Tibial nerve (tissue), 4 donors: ENCODE measurements around the gene SLC25A18. TPM values are rescaled to one million over a fixed set of nuclear protein-coding genes. Genes with fewer than 3 reads are reported as not detected.

Experiments
- DNase-seq, 2 donors: peaks; one replicate each; pipeline ENCODE4 v3.0.0-alpha.2; 2019; ENCODE audit warnings: low spot score in 2 of 2
- H3K27ac ChIP-seq, 4 donors: fragments of 200-600 bp; sonication (generic) in 3 of 4; one replicate each; pipeline ENCODE4 v1.5.1; 2017 to 2019; ENCODE audit warnings: mild to moderate bottlenecking in 1 of 4
- H3K27me3 ChIP-seq, 2 donors: fragments of 200-600 bp; sonication (generic) in 1 of 2; one replicate each; pipeline versions ENCODE4 v1.5.1 to v1.6.0; 2017 to 2019
- H3K36me3 ChIP-seq, 3 donors: fragments of 200-600 bp; sonication (generic); one replicate each; pipeline ENCODE4 v1.5.1; 2018 to 2019
- H3K4me1 ChIP-seq, 4 donors: fragments of 200-600 bp; sonication (generic) in 3 of 4; one replicate each; pipeline ENCODE4 v1.5.1; 2017 to 2019
- H3K4me3 ChIP-seq, 4 donors: fragments of 200-600 bp; sonication (generic) in 3 of 4; one replicate each; pipeline ENCODE4 v1.5.1; 2017 to 2019; ENCODE audit warnings: mild to moderate bottlenecking in 1 of 4, moderate library complexity in 1 of 4
- H3K9me3 ChIP-seq, 4 donors: fragments of 200-600 bp; sonication (generic) in 3 of 4; one replicate each; pipeline ENCODE4 v1.5.1; 2017 to 2019
- EP300 ChIP-seq, 2 donors: sonication (generic); formaldehyde crosslinking; IDR thresholded peaks; one replicate each; pipeline ENCODE4 v1.6.1; 2017; ENCODE audit warnings: antibody characterized with exemption in 2 of 2, mild to moderate bottlenecking in 1 of 2
- POLR2A ChIP-seq, 2 donors: fragments of 450-650 bp; IDR thresholded peaks; one replicate each; pipeline ENCODE4 v1.6.1; 2017; ENCODE audit warnings: antibody characterized with exemption in 2 of 2, mild to moderate bottlenecking in 2 of 2, moderate library complexity in 2 of 2
- WGBS, 2 donors: methylation state at CpG; one replicate each; pipeline ENCODE4 v1.1.5; 2018; 5-methylcytosine and 5-hydroxymethylcytosine counted together
- total RNA-seq, 4 donors: library from RNA; depleted of rRNA; stranded (reverse); fragments of >200 nt; gene quantifications; one replicate each; pipeline ENCODE4 v1.1.0, GENCODE V29; 2016
- TF ChIP-seq, protein P1 (sequence below), 5 experiments: fragments of 200-600 bp in 3 of 5; fragments of 450-650 bp in 2 of 5; sonication (generic) in 3 of 5; IDR thresholded peaks; one replicate each; pipeline ENCODE4 v1.5.1; 2016 to 2019; ENCODE audit warnings: antibody characterized with exemption in 5 of 5, mild to moderate bottlenecking in 3 of 5, moderate library complexity in 2 of 5

The SLC25A18 gene
- total RNA-seq, 4 donors from 2014 or later = 2.2 to 5.9 (median 4.8) TPM

DNA sequence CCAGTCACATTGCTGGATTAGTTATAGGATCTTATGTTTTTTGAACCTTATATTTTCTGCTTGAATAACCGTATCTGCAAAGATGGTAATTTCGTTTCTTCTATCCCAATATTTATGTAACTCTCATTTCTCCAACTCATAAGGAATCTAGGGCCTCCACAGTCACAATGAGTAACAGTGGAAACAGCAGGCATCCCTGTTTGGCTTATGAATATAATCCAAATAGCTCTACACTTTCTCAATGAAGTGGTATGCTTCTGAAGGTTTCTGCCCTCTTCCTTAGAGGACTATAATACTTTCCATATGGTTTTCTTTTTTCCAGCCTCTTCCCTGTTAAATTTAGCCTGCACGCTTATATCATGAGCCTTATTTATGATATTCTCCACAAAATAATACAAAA lies 48.8 kb downstream of the SLC25A18 start:
- Histone ChIP-seq H3K4me1 (peaks cover 0 to 23% (median 0%) of the 10 kb centered on the region in 4 donors), H3K27me3 (no peaks in the 10 kb centered on the region), H3K9me3 (no peaks in the 10 kb centered on the region), H3K36me3 (peaks cover 0 to 79% (median 0%) of the 10 kb centered on the region in 3 donors), H3K27ac (no peak overlapping the region), H3K4me3 (no peak overlapping the region)
- no peak for DNase-seq
- 92 to 94% methylated on average over 3 of the region's 3 CpGs for WGBS, 2 donors
- TF ChIP-seq EP300 (IDR thresholded peaks at IDR 0.05) (no peak), POLR2A (IDR thresholded peaks at IDR 0.05) (no peak)
- TF ChIP-seq, protein P1, sequence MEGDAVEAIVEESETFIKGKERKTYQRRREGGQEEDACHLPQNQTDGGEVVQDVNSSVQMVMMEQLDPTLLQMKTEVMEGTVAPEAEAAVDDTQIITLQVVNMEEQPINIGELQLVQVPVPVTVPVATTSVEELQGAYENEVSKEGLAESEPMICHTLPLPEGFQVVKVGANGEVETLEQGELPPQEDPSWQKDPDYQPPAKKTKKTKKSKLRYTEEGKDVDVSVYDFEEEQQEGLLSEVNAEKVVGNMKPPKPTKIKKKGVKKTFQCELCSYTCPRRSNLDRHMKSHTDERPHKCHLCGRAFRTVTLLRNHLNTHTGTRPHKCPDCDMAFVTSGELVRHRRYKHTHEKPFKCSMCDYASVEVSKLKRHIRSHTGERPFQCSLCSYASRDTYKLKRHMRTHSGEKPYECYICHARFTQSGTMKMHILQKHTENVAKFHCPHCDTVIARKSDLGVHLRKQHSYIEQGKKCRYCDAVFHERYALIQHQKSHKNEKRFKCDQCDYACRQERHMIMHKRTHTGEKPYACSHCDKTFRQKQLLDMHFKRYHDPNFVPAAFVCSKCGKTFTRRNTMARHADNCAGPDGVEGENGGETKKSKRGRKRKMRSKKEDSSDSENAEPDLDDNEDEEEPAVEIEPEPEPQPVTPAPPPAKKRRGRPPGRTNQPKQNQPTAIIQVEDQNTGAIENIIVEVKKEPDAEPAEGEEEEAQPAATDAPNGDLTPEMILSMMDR (IDR thresholded peaks at IDR 0.05) = no peak

DNA sequence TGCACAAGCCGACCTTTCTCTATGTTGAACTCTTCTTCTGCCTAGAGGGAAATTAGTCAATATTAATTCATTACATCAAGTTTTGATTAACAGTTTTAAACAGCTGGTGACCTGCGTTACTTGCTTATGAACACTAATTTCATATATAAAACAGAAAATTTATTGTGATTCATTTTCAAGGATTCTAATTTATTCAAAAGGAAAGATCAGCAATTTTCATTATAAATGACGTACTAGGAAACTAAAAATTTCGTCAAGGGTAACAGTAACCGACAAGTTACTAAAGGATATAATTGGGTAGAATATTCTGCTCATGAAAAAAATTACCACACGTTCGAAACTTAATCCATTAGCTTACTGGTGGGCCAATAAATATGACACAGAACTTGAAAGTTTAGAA lies 50.0 kb downstream of the SLC25A18 start:
- Histone ChIP-seq H3K4me3 (no peak overlapping the region), H3K36me3 (peaks cover 0 to 80% (median 0%) of the 10 kb centered on the region in 3 donors), H3K27me3 (no peaks in the 10 kb centered on the region), H3K9me3 (no peaks in the 10 kb centered on the region), H3K4me1 (peaks cover 0 to 12% (median 0%) of the 10 kb centered on the region in 4 donors), H3K27ac (no peak overlapping the region)
- WGBS, 2 donors = 93 to 94% methylated on average over 7 of the region's 7 CpGs
- no peak for DNase-seq
- TF ChIP-seq, protein P1 (IDR thresholded peaks at IDR 0.05) = no peak
- TF ChIP-seq EP300 (IDR thresholded peaks at IDR 0.05) = no peak

DNA sequence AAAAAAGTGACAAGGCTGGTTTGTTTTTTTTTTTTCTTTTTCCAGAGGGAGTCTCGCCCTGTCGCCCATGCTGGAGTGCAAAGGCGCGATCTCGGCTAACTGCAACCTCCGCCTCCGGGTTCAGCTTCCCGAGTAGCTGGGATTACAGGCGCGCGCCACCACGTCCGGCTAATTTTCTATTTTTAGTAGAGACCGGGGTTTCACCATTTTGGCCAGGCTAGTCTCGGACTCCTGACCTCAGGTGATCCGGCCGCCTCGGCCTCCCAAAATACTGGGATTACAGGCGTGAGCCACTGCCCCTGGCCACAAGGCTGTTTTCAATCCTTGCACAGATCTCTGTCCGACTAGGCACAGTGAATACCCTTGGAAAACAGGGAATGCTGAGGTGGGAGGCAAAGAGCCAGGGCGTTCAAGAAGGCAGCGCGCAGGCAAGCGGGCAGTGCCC lies 64.7 kb downstream of the SLC25A18 start:
- WGBS, 2 donors = 18 to 20% methylated on average over 24 of the region's 24 CpGs
- Histone ChIP-seq H3K36me3 (peaks cover 0 to 27% (median 0%) of the 10 kb centered on the region in 3 donors), H3K4me1 (peaks cover 0 to 40% (median 17%) of the 10 kb centered on the region in 4 donors), H3K9me3 (no peaks in the 10 kb centered on the region), H3K4me3 (peak overlapping the region; percentile 92 to 100 (median 96)), H3K27ac (peak overlapping the region; percentile 86 to 97 (median 94)), H3K27me3 (no peaks in the 10 kb centered on the region)
- TF ChIP-seq, protein P1 (IDR thresholded peaks at IDR 0.05) = no peak
- TF ChIP-seq EP300 (IDR thresholded peaks at IDR 0.05) (no peak), POLR2A (IDR thresholded peaks at IDR 0.05) (no peak)
- DNase-seq = no peak

DNA sequence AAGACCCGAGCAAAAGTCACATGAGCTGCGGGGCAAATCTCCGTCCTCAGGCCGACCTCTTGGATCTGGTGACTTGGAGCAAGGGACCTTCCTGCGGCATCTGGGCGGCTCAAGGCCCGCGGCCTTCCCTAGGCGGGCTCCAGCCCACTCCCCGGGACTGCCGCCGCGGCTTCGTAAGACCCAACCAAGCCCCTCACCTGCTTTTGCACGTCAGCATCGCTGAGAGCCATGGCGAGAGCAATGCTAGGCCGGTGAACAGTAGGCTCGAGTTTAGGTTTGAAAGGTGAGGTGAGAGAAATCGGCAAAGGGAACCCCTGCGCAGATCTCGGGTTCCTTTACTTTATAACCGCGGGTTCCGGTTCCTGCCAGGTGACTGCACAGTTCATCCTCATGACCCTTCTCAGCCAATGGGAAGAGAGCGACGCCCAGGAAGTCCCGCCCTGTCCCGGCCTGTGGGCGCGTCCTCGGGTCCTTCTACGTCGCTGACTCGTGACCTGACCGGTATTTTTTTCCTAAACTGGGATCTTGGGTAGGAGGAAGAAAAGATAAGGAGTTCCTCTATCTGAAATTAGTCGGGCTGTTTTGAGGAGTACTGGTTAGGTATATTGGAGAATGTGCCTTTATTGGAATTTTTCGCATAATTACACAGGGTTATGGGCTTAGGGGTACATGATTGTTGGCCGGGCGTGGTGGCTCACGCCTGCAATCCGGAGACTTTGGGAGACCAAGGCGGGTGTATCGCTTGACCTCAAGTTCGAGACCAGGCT lies 65.3 kb downstream of the SLC25A18 start, which contains the start of gene ATP6V1E1:
ATP6V1E1 (minus strand) TSS at position 344 of the 767 bp plus-strand sequence; CDS start at position 230, 114 bp downstream.
- peaks cover 0 to 40% (median 17%) of the 10 kb centered on the region in 4 donors for H3K4me1 ChIP-seq
- 0% methylated on average over 41 to 44 of the region's 45 CpGs for WGBS, 2 donors
- TF ChIP-seq, protein P1 (IDR thresholded peaks at IDR 0.05) = no peak
- TF ChIP-seq EP300 (IDR thresholded peaks at IDR 0.05) (peak; percentile 94 to 95), POLR2A (IDR thresholded peaks at IDR 0.05) (peak; percentile 79 to 80)

DNA sequence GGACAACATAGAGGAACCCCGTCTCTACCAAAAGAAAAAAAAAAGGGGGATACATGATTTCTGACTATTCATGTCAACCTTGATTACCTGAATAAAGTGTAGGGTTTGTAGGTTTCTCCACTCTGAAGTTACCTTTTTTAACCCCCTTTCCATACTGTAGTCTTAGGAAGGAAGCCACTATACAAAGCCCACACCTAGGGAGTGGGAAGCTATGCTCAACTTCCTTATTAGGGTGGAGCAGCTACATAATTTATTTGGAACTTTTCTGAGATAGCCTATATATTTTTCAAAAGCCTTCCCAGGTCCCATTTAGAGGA lies 65.8 kb downstream of the SLC25A18 start:
- 0% methylated on average over 1 of the region's 1 CpG for WGBS, 2 donors
- TF ChIP-seq, protein P1 (IDR thresholded peaks at IDR 0.05) = no peak
- no peak for TF ChIP-seq POLR2A (IDR thresholded peaks at IDR 0.05)
- TF ChIP-seq EP300 (IDR thresholded peaks at IDR 0.05) = no peak
- Histone ChIP-seq H3K36me3 (peaks cover 0 to 22% (median 0%) of the 10 kb centered on the region in 3 donors), H3K27ac (peak overlapping the region; percentile 86 to 97 (median 94)), H3K4me3 (peak overlapping the region; percentile 92 to 100 (median 96)), H3K27me3 (no peaks in the 10 kb centered on the region), H3K4me1 (peaks cover 0 to 34% (median 17%) of the 10 kb centered on the region in 4 donors), H3K9me3 (no peaks in the 10 kb centered on the region)
- no peak for DNase-seq

More for the DNA sequence above, 65.3 kb downstream of the SLC25A18 start, which contains the start of gene ATP6V1E1:
- Histone ChIP-seq H3K9me3 (no peaks in the 10 kb centered on the region), H3K27me3 (no peaks in the 10 kb centered on the region), H3K4me3 (peak within 1 kb of the TSS; percentile 92 to 100 (median 96)), H3K36me3 (peaks cover 0 to 24% (median 0%) of the 10 kb centered on the region in 3 donors), H3K27ac (peak within 1 kb of the TSS; percentile 86 to 97 (median 94))
- DNase-seq = peak; percentile 95 to 99
